Keratinocyte (primary cell): ENCODE measurements around the gene MAP7. TPM values are rescaled to one million over a fixed set of nuclear protein-coding genes. Genes with fewer than 3 reads are reported as not detected.

ENCODE experiments used
- DNase-seq: peaks from one replicate; pipeline ENCODE4 v3.0.0-alpha.2; 2011; ENCODE audit warnings: low read depth, missing footprints, low spot score
- FAIRE-seq: peaks from 2 replicates; lab custom pipeline; 2011; peaks lifted over from hg19 to GRCh38; lab: Jason Lieb, UNC
- H2AFZ ChIP-seq: 2 replicates; pipeline ENCODE4 v1.6.0; 2012; ENCODE audit warnings: low read length, control low read depth, inconsistent platforms; ENCODE audit not compliant: control insufficient read depth
- H3K27ac ChIP-seq: 2 replicates; pipeline ENCODE4 v1.5.1; 2011; ENCODE audit warnings: low read length; ENCODE audit not compliant: control insufficient read depth, insufficient read depth
- H3K27me3 ChIP-seq: 3 replicates; pipeline ENCODE4 v1.6.0; 2011; ENCODE audit warnings: low read length; ENCODE audit not compliant: control insufficient read depth, insufficient read depth; ENCODE audit errors: extremely low read depth
- H3K36me3 ChIP-seq, 2 experiments: 2 replicates in 1 of 2; 3 replicates in 1 of 2; pipeline ENCODE4 v1.5.1; 2011; ENCODE audit warnings: low read length in 2 of 2, mild to moderate bottlenecking in 1 of 2; ENCODE audit not compliant: control insufficient read depth in 2 of 2, insufficient read depth in 2 of 2; ENCODE audit errors: extremely low read depth in 1 of 2
- H3K4me1 ChIP-seq: 3 replicates; pipeline ENCODE4 v1.5.1; 2011; ENCODE audit warnings: low read length; ENCODE audit not compliant: control insufficient read depth, insufficient read depth; ENCODE audit errors: extremely low read depth
- H3K4me2 ChIP-seq: 3 replicates; pipeline ENCODE4 v1.6.0; 2011; ENCODE audit warnings: low read depth, low read length; ENCODE audit not compliant: control insufficient read depth, insufficient read depth; ENCODE audit errors: extremely low read depth
- H3K4me3 ChIP-seq, 3 experiments: fragments of 200-600 bp in 1 of 3; sonication (generic) in 1 of 3; 2 replicates in 2 of 3; 3 replicates in 1 of 3; pipeline ENCODE4 v1.5.1; 2011 to 2016; ENCODE audit warnings: low read length in 3 of 3, mild to moderate bottlenecking in 3 of 3, control low read depth in 2 of 3, inconsistent platforms in 1 of 3, low read depth in 1 of 3, mixed read lengths in 1 of 3, mixed run types in 1 of 3, moderate library complexity in 1 of 3; ENCODE audit not compliant: control insufficient read depth in 2 of 3, insufficient read depth in 2 of 3; ENCODE audit errors: extremely low read depth in 1 of 3
- H3K79me2 ChIP-seq: 2 replicates; pipeline ENCODE4 v1.6.0; 2012; ENCODE audit warnings: low read length; ENCODE audit not compliant: control insufficient read depth, insufficient read depth
- H3K9ac ChIP-seq: 3 replicates; pipeline ENCODE4 v1.6.0; 2011; ENCODE audit warnings: low read length; ENCODE audit not compliant: control insufficient read depth, insufficient read depth; ENCODE audit errors: extremely low read depth
- H3K9me1 ChIP-seq: 3 replicates; pipeline ENCODE4 v1.6.0; 2011; ENCODE audit warnings: low read length; ENCODE audit not compliant: control insufficient read depth, insufficient read depth; ENCODE audit errors: extremely low read depth
- H3K9me3 ChIP-seq: 2 replicates; pipeline ENCODE4 v1.5.1; 2012; ENCODE audit warnings: low read depth, low read length; ENCODE audit not compliant: control insufficient read depth
- H4K20me1 ChIP-seq: 3 replicates; pipeline ENCODE4 v1.6.0; 2011; ENCODE audit warnings: low read length; ENCODE audit not compliant: control insufficient read depth, insufficient read depth; ENCODE audit errors: extremely low read depth
- CTCF ChIP-seq, 3 experiments: IDR thresholded peaks in 1 of 3; conservative IDR thresholded peaks in 1 of 3; optimal IDR thresholded peaks in 1 of 3; 2 replicates in 2 of 3; 3 replicates in 1 of 3; pipeline versions ENCODE3 to v1.5.1; 2011; ENCODE audit warnings: low read length in 3 of 3, mild to moderate bottlenecking in 3 of 3, moderate library complexity in 2 of 3, control low read depth in 1 of 3, inconsistent platforms in 1 of 3; ENCODE audit not compliant: insufficient read depth in 2 of 3; ENCODE audit errors: extremely low read depth in 1 of 3
- EZH2 ChIP-seq: IDR thresholded peaks from one replicate; pipeline ENCODE4 v1.6.1; 2012; ENCODE audit warnings: inconsistent platforms, mild to moderate bottlenecking, low read length, moderate library complexity
- dilution Hi-C: fragments of 300-500 bp; cut with MboI; formaldehyde crosslinking; loops from one replicate; pipeline ENCODE4 v1.7.0; 2020; ENCODE audit warnings: low sequenced_read_pairs; ENCODE audit not compliant: extremely low pct_ligation_motif_present
- polyA plus RNA-seq, 5 experiments: library from polyadenylated mRNA; depleted of rRNA in 3 of 5; stranded (reverse) in 3 of 5; stranded (forward) in 1 of 5; unstranded in 1 of 5; fragments of >200 nt; gene quantifications; 1 replicate in 1 of 5; 2 replicates in 3 of 5; 3 replicates in 1 of 5; pipeline versions ENCODE4 v1.2.1 to v1.2.3, GENCODE V29; 2011 to 2012; ENCODE audit warnings: missing spikeins in 2 of 5, low read depth in 1 of 5, low replicate concordance in 1 of 5
- small RNA-seq, 3 experiments: library from RNA; depleted of rRNA; stranded (forward); fragments of <200 nt; gene quantifications; one replicate each; pipeline ENCODE3, GENCODE V24; 2012; ENCODE audit warnings: low read depth in 3 of 3, low replicate concordance in 1 of 3; ENCODE audit not compliant: insufficient read length in 3 of 3

Gene MAP7
- polyA plus RNA-seq, 1 donor (not counting 4 experiments of a cell fraction or from before 2014, with no cell fraction given) = 11.8 TPM

- FAIRE-seq (no peak), DNase-seq (no peak)
- dilution Hi-C loops = no loop called here
- H3K27me3 ChIP-seq = no peaks in the 10 kb centered on the region
- H3K9ac ChIP-seq = no peak overlapping the region
- no peaks in the 10 kb centered on the region for H4K20me1 ChIP-seq
- no peaks in the 10 kb centered on the region for H3K9me1 ChIP-seq
- H3K27ac ChIP-seq = no peak overlapping the region
- TF ChIP-seq EZH2 (no peak), CTCF (optimal IDR thresholded peaks at IDR 0.05 in 1 of 3, IDR thresholded peaks at IDR 0.05 in 1 of 3, conservative IDR thresholded peaks at IDR 0.05 in 1 of 3; ENCODE audit: extremely low read depth in 1 of 3, insufficient read depth in 2 of 3, low read length in 3 of 3) (no peak)
- no peak overlapping the region for H3K4me3 ChIP-seq
- H2AFZ ChIP-seq = no peak overlapping the region
- H3K4me1 ChIP-seq = peaks cover 7% of the 10 kb centered on the region
- H3K4me2 ChIP-seq = no peak overlapping the region
- no peaks in the 10 kb centered on the region for H3K36me3 ChIP-seq
- no peaks in the 10 kb centered on the region for H3K79me2 ChIP-seq
- no peaks in the 10 kb centered on the region for H3K9me3 ChIP-seq
Observed at GRCh38 chr6:136294621-136295020, 255.6 kb downstream of the MAP7 start.

Small RNA genes lying within 50 kb of the gene (small RNA-seq; reads per million reads assigned to genes)
- 0 reads per million in 3 experiments for gene AL023284.1
- gene NDUFS5P1 = 0 reads per million in 3 experiments

Other genes starting within 250 kb of the MAP7 start
- gene MAP3K5, start 242.1 kb upstream of the MAP7 start, polyA plus RNA-seq = 2.5 to 3.4 TPM (median 2.5 TPM) in 3 replicates